HUES48 (cell line): ENCODE data around the gene TSPAN14.
A peak's percentile ranks its signal among the peaks of the same experiment; 100 is the strongest.

Source experiments
- H3K27ac ChIP-seq: one replicate; pipeline ENCODE4 v1.7.0; 2013; ENCODE audit warnings: low read depth, low read length, inconsistent platforms
- H3K27me3 ChIP-seq: 2 replicates; pipeline ENCODE4 v1.6.1; 2013; ENCODE audit warnings: mild to moderate bottlenecking, low read length; ENCODE audit not compliant: control insufficient read depth, insufficient read depth
- H3K36me3 ChIP-seq: 2 replicates; pipeline ENCODE4 v1.6.1; 2013; ENCODE audit warnings: low read length; ENCODE audit not compliant: control insufficient read depth, insufficient read depth
- H3K4me1 ChIP-seq: 2 replicates; pipeline ENCODE4 v1.6.1; 2013; ENCODE audit warnings: mild to moderate bottlenecking, low read length; ENCODE audit not compliant: control insufficient read depth, insufficient read depth
- H3K4me3 ChIP-seq: 2 replicates; pipeline ENCODE4 v1.5.1; 2013; ENCODE audit warnings: mild to moderate bottlenecking, low read depth, low read length
- H3K9ac ChIP-seq: 2 replicates; pipeline ENCODE4 v1.6.1; 2013; ENCODE audit warnings: mild to moderate bottlenecking, low read depth, low read length, moderate library complexity
- H3K9me3 ChIP-seq: 2 replicates; pipeline ENCODE4 v1.6.1; 2013; ENCODE audit warnings: low read length; ENCODE audit not compliant: control insufficient read depth, insufficient read depth

The TSPAN14 gene

DNA sequence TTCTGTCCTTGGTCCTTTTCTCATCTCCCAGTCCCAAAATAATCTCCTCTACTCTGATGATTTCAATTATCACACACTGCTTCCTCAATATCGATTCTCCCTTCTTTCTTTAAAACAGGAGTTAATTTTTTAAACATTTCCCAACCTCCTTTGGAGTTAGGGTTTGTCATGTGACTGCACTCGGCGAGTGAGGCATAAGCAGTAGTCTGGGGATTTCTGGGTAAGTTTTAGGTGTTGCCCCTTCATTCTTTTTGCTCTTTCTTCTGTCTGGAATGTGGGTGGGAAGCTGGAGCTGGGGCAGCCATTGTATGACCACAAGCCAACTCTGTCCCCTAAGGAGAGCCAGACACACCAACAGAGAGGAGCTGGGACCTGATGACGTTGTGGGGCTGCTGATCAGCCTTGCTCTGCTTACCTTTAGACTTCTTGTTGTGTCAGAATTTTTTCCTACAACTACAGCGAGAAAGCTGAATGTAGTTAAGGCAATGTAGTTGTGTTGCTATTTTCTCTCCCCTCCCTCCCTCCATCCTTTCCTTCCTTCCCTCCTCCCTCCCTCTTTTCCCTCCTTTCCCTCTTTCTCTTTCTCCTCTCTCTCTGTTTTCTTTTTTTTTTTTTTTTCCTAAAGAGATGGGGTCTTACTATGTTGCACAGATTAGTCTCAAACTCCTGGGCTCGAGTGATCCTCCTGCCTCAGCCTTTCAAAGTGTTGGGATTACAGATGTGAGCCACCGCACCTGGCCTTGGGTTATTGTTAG lies 6.5 kb upstream of the TSPAN14 start:
- Histone ChIP-seq H3K27ac (no peak overlapping the region), H3K4me3 (no peak overlapping the region), H3K36me3 (no peaks in the 10 kb centered on the region), H3K9me3 (no peaks in the 10 kb centered on the region), H3K27me3 (peaks cover 5% of the 10 kb centered on the region; the same call in 1 of the 2 replicates), H3K4me1 (no peaks in the 10 kb centered on the region), H3K9ac (no peak overlapping the region)

DNA sequence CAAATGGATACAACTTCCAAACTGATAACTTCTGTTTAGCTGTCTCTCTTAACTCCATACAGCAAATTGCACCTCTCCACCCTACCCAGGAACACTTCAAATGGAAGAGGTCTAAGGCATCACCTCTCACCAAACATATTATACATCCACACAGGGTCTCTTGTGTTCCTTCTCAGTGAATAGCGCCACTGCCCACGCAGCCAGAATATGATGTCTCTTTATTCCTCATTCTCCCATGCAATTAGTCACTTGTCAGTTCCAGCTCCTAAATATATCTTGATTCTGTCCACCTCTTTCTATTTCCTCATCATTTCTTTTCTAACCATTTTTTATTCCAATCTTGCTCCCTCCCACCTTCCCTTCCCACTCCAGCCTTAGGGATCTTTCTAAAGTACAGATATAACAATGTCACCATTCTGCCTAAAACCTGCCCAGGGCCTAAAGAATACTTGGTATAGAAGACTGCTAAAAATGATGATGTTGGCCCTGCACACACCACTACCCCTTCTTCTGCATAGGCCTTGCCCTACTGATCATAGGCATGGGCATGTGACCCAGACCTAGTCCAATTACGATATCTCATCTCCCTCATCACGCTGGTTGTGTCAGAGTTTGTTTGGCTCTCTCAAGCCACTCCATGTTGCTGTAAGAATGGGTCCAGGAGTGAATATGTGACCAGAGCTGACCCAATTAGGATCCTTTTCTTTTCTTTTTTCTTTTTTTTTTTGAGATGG lies 5.7 kb upstream of the TSPAN14 start:
- H3K9ac ChIP-seq = no peak overlapping the region
- H3K27ac ChIP-seq = no peak overlapping the region

DNA sequence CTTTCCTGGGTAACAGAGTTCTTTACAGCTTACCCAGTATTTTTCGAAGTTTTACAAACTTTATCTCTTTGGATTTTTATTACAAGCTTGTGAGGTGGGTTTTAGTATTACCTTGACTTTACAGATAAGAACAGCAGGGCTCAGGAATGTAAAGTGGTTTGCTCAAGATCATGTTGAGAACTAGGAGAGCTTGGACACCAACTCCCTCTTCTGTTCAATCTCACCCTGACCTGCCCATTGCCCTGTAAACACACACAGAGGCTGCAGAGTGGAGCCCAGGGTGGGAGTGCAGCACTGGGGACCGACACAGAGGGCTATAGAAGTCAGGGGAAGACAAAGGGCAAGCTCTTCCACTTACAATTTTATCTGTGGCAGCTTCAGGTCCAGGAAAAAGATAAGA lies 4.6 kb upstream of the TSPAN14 start:
- H3K27ac ChIP-seq = no peak overlapping the region
- H3K9me3 ChIP-seq = no peaks in the 10 kb centered on the region
- H3K9ac ChIP-seq = no peak overlapping the region
- H3K4me1 ChIP-seq = 0 out of 2 replicates have a peak, but pooled peaks cover 6% of the 10 kb centered on the region
- no peak overlapping the region for H3K4me3 ChIP-seq
- no peaks in the 10 kb centered on the region for H3K36me3 ChIP-seq
- H3K27me3 ChIP-seq = peaks cover 5% of the 10 kb centered on the region; the same call in 1 of the 2 replicates

More for the DNA sequence above, 5.7 kb upstream of the TSPAN14 start:
- Histone ChIP-seq H3K36me3 (no peaks in the 10 kb centered on the region), H3K27me3 (peaks cover 5% of the 10 kb centered on the region; the same call in 1 of the 2 replicates), H3K9me3 (no peaks in the 10 kb centered on the region), H3K4me1 (0 out of 2 replicates have a peak, but pooled peaks cover 5% of the 10 kb centered on the region), H3K4me3 (no peak overlapping the region)

DNA sequence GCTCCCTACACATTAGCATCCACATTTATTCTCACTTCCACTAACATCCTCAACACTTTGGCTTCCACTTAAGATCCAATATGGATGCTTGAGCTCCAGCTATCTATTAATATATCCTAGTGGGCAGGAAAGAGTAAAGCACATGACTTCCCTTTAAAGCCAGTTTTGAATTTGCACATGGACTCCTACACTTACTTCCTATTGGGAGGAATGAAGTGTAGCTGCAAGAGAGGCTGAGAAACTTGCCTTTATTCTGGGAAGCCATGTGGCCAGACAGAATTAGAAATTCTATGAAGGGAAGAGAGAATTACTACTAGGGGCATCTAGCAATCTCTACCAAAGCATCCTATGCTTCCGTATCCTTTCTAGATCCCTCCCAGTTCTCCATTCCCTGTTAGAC lies 3.0 kb upstream of the TSPAN14 start:
- H3K4me1 ChIP-seq = 0 out of 2 replicates have a peak, but pooled peaks cover 15% of the 10 kb centered on the region
- H3K27ac ChIP-seq = no peak overlapping the region
- no peak overlapping the region for H3K9ac ChIP-seq
- no peak overlapping the region for H3K4me3 ChIP-seq
- peaks cover 5% of the 10 kb centered on the region; the same call in 1 of the 2 replicates for H3K27me3 ChIP-seq
- H3K36me3 ChIP-seq = no peaks in the 10 kb centered on the region
- H3K9me3 ChIP-seq = no peaks in the 10 kb centered on the region

DNA sequence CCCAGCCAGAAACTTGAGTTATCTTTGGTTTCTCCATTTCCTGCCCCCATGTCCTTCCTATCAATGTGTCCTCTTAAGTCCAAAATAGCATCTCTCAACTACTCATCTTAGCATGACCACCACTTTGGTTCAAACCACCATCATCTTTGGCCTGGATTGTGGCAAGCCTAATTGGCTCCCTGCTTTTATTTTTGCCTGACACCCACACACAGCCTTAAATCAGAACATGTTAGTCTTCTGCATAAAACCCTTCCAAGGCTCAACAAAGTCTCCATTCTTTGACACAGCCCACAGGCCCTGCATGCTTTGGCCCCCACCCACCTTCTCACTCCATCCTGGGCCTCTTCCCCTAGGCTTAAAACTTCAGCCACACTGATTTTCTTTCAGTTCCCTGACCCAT lies 2.0 kb upstream of the TSPAN14 start:
- 0 out of 2 replicates have a peak, but pooled peaks cover 15% of the 10 kb centered on the region for H3K4me1 ChIP-seq
- H3K36me3 ChIP-seq = no peaks in the 10 kb centered on the region
- no peaks in the 10 kb centered on the region for H3K9me3 ChIP-seq
- H3K9ac ChIP-seq = no peak overlapping the region
- H3K27me3 ChIP-seq = peaks cover 5% of the 10 kb centered on the region; the same call in 1 of the 2 replicates
- no peak overlapping the region for H3K27ac ChIP-seq
- no peak overlapping the region for H3K4me3 ChIP-seq

DNA sequence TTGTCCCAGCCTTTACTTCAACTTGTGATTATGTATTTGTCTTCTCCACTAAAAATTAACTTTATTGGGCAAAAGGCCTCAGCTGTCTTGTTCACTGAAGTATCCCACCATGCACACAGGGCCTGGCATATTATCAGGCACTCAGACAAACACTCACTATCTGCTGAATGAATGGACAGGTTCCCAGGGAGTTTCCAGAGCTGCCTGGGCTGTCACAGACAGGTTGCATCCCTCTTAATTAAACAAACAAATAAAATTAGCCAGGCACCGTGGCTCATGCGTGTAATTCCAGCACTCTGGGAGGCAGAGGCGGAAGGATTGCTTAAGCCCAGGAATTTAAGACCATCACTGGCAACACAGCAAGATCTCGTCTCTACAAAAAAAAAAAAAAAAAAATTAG lies 1.5 kb upstream of the TSPAN14 start:
- H3K9me3 ChIP-seq = no peaks in the 10 kb centered on the region
- H3K9ac ChIP-seq = no peak overlapping the region
- H3K4me3 ChIP-seq = no peak overlapping the region
- H3K36me3 ChIP-seq = no peaks in the 10 kb centered on the region
- peaks cover 5% of the 10 kb centered on the region; the same call in 1 of the 2 replicates for H3K27me3 ChIP-seq
- 0 out of 2 replicates have a peak, but pooled peaks cover 18% of the 10 kb centered on the region for H3K4me1 ChIP-seq
- H3K27ac ChIP-seq = no peak overlapping the region

DNA sequence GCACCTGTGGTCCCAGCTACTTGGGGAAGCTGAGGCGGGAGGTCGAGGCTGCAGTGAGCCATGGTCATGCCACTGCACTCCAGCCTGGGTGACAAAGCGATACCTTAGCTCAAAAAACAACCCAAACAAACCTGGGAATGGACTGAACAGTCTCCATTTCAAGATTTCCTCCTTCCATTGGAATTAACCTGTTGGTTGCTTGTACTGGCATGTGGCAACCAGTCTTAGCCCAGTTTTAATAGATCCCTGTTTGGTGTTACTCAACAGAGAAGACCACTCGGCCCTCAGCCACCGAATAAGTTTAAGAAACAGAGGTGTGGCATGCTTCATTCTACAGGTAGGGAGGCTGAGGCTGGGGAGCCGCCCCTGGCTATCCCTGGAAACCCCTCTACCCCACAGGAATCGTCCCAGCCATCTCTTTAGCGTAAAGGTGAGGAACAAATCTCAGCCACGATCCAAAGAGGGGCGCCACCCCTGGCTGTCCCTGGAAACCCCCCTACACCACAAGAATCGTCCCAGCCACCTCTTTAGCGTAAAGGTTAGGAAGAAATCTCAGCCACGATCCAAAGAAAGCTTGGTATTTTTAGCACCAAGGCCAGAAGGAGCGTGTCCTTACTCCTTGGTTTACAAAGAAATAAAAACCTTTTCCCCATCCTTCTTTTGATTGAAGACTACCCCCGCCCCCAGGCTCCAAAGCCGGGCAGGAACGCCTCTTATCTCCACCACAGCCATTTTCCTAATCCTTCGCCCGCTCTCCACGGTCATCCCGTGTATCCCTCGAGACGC lies 861 bp upstream of the TSPAN14 start:
- H3K9ac ChIP-seq = peak overlapping the region; percentile 74
- 0 out of 2 replicates have a peak, but pooled peaks cover 21% of the 10 kb centered on the region for H3K4me1 ChIP-seq
- no peaks in the 10 kb centered on the region for H3K9me3 ChIP-seq
- H3K27ac ChIP-seq = peak overlapping the region; percentile 80
- peaks cover 5% of the 10 kb centered on the region; the same call in 1 of the 2 replicates for H3K27me3 ChIP-seq
- H3K4me3 ChIP-seq = peak overlapping the region; percentile 61
- H3K36me3 ChIP-seq = no peaks in the 10 kb centered on the region

DNA sequence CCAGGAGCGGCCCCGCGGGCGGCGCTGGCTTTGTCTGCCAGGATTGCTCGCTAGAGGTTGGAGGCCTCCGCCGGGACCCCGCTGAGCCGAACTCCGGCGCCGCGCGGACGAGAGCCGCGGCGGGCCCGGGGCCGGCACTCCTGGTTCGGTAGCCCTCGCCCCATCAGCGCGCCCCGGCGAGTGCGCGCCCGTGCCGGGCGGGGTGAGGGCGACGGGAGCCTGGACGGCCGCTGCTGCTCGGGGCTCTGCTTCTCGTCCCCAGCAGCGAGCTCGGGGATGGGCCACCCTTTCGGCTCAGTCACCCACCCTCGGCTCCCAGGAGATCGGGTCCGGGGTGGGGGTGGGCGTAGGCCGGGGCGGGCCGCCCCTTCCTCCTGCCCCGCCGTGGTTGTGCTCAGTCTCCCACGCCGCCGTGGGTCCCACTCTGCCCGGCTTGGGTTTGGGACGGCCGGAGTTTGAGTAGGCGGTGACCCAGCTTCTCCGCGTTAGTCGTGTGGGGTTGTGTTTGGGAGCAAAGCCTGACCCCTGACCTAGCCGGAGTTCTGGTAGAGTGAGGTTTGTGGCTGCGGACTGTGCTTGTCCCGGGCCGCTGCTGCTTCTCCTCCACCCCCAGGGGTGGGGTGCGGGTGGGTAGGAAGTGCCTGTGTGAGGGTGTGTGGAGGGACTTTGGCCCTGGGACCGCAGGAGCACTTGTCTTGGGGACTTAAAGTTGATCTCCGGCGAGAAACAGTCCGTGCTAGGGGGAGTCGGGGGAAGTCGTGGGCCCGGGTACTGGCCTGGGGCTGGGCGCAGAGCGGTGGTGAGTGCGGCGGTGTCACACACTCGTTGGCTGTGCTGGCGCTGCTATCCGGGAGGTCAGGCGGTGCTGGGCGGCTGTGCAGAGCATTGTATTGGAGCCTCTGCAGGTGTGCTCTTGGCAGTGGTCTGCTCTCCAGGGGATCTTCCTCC lies 677 bp downstream of the TSPAN14 start:
- Histone ChIP-seq H3K27ac (peak overlapping the region; percentile 88), H3K4me1 (peaks cover 33% of the 10 kb centered on the region), H3K9ac (peak overlapping the region; percentile 83), H3K9me3 (no peaks in the 10 kb centered on the region), H3K36me3 (no peaks in the 10 kb centered on the region), H3K27me3 (peaks cover 5% of the 10 kb centered on the region; the same call in 1 of the 2 replicates), H3K4me3 (peak overlapping the region; percentile 82)

DNA sequence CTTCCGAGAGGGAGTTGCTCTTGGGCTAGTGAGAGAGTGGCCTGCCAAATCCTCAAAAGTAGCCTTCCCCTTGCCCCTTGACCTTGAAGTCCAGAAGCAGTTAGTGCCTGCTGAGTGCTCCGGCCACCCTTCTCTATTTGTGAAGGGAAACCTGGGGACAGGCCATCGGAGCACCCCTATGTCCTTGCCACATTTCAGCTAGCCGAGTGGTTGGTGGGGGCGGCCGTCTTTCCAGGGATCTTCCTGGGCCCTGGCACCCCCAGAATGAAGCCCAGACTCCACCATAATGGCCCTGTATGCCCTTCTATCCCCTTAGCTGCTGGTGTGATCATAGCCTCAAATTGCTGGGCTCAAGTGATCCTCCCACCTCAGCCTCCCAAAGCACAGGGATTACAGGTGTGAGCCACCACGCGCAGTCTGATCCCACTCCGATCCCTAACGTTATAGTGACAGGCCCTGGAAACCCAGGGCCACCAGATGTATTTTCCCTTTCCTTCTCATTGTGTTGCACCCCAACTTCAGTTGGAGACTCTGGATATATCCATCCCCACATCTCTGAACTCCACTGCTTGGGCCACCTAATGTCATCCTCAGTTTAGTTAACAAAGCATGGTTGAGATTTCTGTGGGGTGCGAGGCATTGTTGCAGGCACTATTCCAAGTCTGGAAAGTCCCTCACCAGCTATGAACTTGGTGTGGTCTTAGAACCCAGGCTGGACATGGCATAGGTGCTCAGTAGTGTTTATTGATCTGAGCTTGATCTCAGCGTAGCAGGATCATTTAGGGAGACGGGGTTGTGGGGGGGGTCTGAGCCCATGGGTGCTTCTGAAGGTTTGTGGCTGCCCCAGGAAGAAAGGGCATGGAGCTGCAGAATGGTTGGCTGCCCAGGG lies 1.6 kb downstream of the TSPAN14 start:
- Histone ChIP-seq H3K4me3 (peak overlapping the region; percentile 82), H3K9ac (no peak overlapping the region), H3K9me3 (no peaks in the 10 kb centered on the region), H3K4me1 (peaks cover 42% of the 10 kb centered on the region), H3K36me3 (no peaks in the 10 kb centered on the region), H3K27me3 (peaks cover 5% of the 10 kb centered on the region; the same call in 1 of the 2 replicates), H3K27ac (no peak overlapping the region)
